Body of pancreas (tissue), 4 donors: Measurements from ENCODE around the gene LAMTOR4. TPM values are rescaled to one million over a fixed set of nuclear protein-coding genes. Genes with fewer than 3 reads are reported as not detected.
A peak's percentile ranks its signal among the peaks of the same experiment; 100 is the strongest.

Experiments used
- ATAC-seq: fragments of 150-250 bp; one replicate; pipeline ENCODE4 v1.9.1; 2016
- DNase-seq, 4 donors: peaks; one replicate each; pipeline ENCODE4 v3.0.0-alpha.2; 2019
- H3K27ac ChIP-seq, 4 donors: fragments of 200-600 bp; sonication (generic); 1 replicate in 3 of 4; 2 replicates in 1 of 4; pipeline versions ENCODE4 v1.5.1 to v1.6.1; 2016 to 2019; ENCODE audit warnings: mild to moderate bottlenecking in 1 of 4, mixed read lengths in 1 of 4, moderate library complexity in 1 of 4
- H3K27me3 ChIP-seq, 2 donors: fragments of 200-600 bp; sonication (generic); one replicate each; pipeline ENCODE4 v1.6.0; 2016; ENCODE audit warnings: mild to moderate bottlenecking in 1 of 2
- H3K36me3 ChIP-seq, 2 donors: fragments of 200-600 bp; sonication (generic); replicated peaks in 1 of 2; 2 replicates each; pipeline ENCODE4 v1.5.1; 2016; ENCODE audit warnings: low read depth in 2 of 2; ENCODE audit not compliant: insufficient read depth in 1 of 2
- H3K4me1 ChIP-seq: fragments of 200-600 bp; sonication (generic); one replicate; pipeline ENCODE4 v1.6.0; 2016
- H3K4me3 ChIP-seq, 2 donors: fragments of 200-600 bp; sonication (generic); 1 replicate in 1 of 2; 2 replicates in 1 of 2; pipeline ENCODE4 v1.5.1; 2016 to 2019
- H3K9me3 ChIP-seq, 3 donors: fragments of 200-600 bp; sonication (generic); 1 replicate in 2 of 3; 2 replicates in 1 of 3; pipeline ENCODE4 v1.5.1; 2016
- POLR2A ChIP-seq, 3 donors: fragments of 450-650 bp; IDR thresholded peaks; one replicate each; pipeline ENCODE4 v1.6.1; 2016; ENCODE audit warnings: antibody characterized with exemption in 3 of 3, mild to moderate bottlenecking in 2 of 3
- WGBS, 2 donors: methylation state at CpG; one replicate each; pipeline ENCODE4 v1.1.5; 2017; 5-methylcytosine and 5-hydroxymethylcytosine counted together
- intact Hi-C: fragments of 100-400 bp; cut with DNase I; formaldehyde crosslinking; loops from one replicate; pipeline ENCODE4 v1.15.1; 2023
- total RNA-seq, 2 donors: library from RNA; depleted of rRNA; stranded (reverse); fragments of >200 nt; gene quantifications; one replicate each; pipeline ENCODE4 v1.1.0, GENCODE V29; 2016
- TF ChIP-seq, protein P1 (sequence below), 7 experiments: fragments of 450-650 bp in 4 of 7; fragments of 200-600 bp in 3 of 7; sonication (generic) in 3 of 7; IDR thresholded peaks; one replicate each; pipeline ENCODE4 v1.5.1; 2016 to 2019; ENCODE audit warnings: antibody characterized with exemption in 7 of 7

The LAMTOR4 gene
- total RNA-seq, 2 donors from 2014 or later: 86.1 to 119 TPM

GRCh38 chr7:100170101-100170897 is 21.6 kb downstream of the LAMTOR4 start:
- Histone ChIP-seq H3K36me3 (no peaks in the 10 kb centered on the region), H3K4me1 (peaks cover 31% of the 10 kb centered on the region), H3K27ac (no peak overlapping the region), H3K9me3 (no peaks in the 10 kb centered on the region), H3K4me3 (no peak overlapping the region), H3K27me3 (peaks cover 0 to 46% of the 10 kb centered on the region in 2 donors)
- 72 to 84% methylated on average over 11 of the region's 11 CpGs for WGBS, 2 donors
- no peak for ATAC-seq
- no peak for DNase-seq
- intact Hi-C loops: no loop called here
- TF ChIP-seq POLR2A (IDR thresholded peaks at IDR 0.05): no peak
- TF ChIP-seq, protein P1, sequence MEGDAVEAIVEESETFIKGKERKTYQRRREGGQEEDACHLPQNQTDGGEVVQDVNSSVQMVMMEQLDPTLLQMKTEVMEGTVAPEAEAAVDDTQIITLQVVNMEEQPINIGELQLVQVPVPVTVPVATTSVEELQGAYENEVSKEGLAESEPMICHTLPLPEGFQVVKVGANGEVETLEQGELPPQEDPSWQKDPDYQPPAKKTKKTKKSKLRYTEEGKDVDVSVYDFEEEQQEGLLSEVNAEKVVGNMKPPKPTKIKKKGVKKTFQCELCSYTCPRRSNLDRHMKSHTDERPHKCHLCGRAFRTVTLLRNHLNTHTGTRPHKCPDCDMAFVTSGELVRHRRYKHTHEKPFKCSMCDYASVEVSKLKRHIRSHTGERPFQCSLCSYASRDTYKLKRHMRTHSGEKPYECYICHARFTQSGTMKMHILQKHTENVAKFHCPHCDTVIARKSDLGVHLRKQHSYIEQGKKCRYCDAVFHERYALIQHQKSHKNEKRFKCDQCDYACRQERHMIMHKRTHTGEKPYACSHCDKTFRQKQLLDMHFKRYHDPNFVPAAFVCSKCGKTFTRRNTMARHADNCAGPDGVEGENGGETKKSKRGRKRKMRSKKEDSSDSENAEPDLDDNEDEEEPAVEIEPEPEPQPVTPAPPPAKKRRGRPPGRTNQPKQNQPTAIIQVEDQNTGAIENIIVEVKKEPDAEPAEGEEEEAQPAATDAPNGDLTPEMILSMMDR (IDR thresholded peaks at IDR 0.05): no peak

DNA sequence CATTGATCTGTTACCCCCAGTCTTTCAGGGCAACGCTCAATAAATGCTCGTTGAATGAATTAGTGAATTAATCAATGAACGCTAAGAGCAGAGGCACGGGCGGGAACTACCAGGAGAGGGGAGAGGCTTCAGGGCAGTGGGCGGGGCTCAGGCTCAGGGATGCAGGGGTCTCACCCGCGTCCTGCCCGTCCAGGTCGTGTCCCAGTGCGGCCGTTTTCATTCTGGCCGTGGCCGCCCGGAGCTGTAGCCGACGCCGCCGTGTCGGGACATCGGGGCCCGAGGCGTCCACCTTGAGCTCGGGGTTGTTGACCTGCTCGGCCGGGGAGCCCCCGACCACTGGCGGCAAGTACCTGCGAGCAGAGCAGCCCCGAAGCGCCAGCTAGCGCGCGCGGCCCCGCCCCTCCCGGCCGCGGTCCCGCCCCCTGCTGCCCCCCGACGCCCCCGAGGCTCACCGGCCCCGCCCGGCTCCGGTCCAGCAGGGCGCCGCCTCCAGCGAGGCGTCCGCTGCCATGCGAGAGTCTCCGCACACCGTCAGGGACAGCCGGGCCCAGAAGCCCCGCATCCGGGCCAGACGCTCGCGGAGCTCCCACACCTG is 22.5 kb downstream of the LAMTOR4 start:
- Histone ChIP-seq H3K27me3 (peaks cover 0 to 42% of the 10 kb centered on the region in 2 donors), H3K4me3 (no peak overlapping the region), H3K36me3 (no peaks in the 10 kb centered on the region), H3K9me3 (no peaks in the 10 kb centered on the region), H3K4me1 (peaks cover 31% of the 10 kb centered on the region), H3K27ac (no peak overlapping the region)
- DNase-seq (no peak), ATAC-seq (peak; percentile 34)
- WGBS, 2 donors: 0 to 2% methylated on average over 2 to 47 of the region's 61 CpGs
- TF ChIP-seq POLR2A (IDR thresholded peaks at IDR 0.05): no peak
- TF ChIP-seq, protein P1 (IDR thresholded peaks at IDR 0.05): no peak
- intact Hi-C loops: no loop called here

GRCh38 chr7:100171840-100172239 is 23.1 kb downstream of the LAMTOR4 start:
- intact Hi-C loops: no loop called here
- WGBS, 2 donors: 25 to 55% methylated on average over 9 to 22 of the region's 22 CpGs
- H3K4me3 ChIP-seq: no peak overlapping the region
- no peaks in the 10 kb centered on the region for H3K36me3 ChIP-seq
- H3K27ac ChIP-seq: no peak overlapping the region
- H3K27me3 ChIP-seq: peaks cover 0 to 35% of the 10 kb centered on the region in 2 donors
- H3K4me1 ChIP-seq: peaks cover 33% of the 10 kb centered on the region
- ATAC-seq: no peak
- DNase-seq: no peak
- no peak for TF ChIP-seq POLR2A (IDR thresholded peaks at IDR 0.05)
- TF ChIP-seq, protein P1 (IDR thresholded peaks at IDR 0.05): no peak
- no peaks in the 10 kb centered on the region for H3K9me3 ChIP-seq

DNA sequence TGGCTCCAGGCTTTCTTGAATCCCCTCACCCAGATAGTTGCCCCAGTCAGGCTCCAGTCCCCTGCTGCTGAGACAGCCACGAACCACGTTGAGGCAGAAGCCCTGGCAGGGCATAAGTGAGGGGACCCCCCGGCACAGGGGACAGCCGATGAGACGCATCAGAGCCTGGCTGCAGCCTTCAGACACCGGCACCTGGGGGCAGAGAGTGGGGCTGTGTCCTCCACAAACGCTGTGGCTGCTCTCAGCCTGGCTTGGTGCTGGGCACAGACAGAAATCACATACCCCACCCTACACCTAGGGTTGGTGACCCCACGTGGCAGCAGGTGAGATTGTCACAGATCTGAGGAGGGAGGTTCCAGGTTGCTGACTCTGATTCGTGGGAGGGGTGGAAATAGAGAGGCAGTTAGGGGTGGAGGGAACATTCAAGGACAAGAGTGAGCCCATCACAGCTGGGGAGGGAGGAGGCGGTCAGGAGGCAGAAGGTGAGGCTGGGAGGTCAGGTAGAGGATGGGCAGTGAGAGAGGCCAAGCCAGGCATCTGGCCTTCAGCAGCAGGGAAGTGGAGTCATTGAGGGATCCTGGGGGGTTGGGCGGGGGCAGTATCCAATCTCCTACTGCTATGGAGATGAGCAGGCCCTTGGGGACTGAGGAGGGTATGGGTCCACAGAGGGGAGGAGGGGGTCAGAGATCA is 25.2 kb downstream of the LAMTOR4 start:
- Histone ChIP-seq H3K9me3 (no peaks in the 10 kb centered on the region), H3K36me3 (no peaks in the 10 kb centered on the region), H3K4me3 (no peak overlapping the region), H3K27me3 (peaks cover 0 to 23% of the 10 kb centered on the region in 2 donors), H3K4me1 (peaks cover 25% of the 10 kb centered on the region), H3K27ac (no peak overlapping the region)
- TF ChIP-seq, protein P1 (IDR thresholded peaks at IDR 0.05): no peak
- no peak for TF ChIP-seq POLR2A (IDR thresholded peaks at IDR 0.05)
- intact Hi-C loops: no loop called here
- ATAC-seq (no peak), DNase-seq (no peak)
- 68 to 74% methylated on average over 4 to 11 of the region's 11 CpGs for WGBS, 2 donors
